GM10248 (cell line): ENCODE data around the gene BRINP2.

Experiments
- CTCF ChIA-PET: fragments of 300-600 bp; sonication (Branson Sonifier 250); formaldehyde crosslinking; extraction: SDS; loops from one replicate; lab custom pipeline; 2021; ENCODE audit warnings: antibody characterized with exemption; lab: Yijun Ruan, JAX
- POLR2A ChIA-PET: fragments of 350-650 bp; sonication (Branson Sonifier 250); formaldehyde crosslinking; extraction: SDS; loops from one replicate; lab custom pipeline; 2020; ENCODE audit warnings: antibody characterized with exemption; lab: Yijun Ruan, JAX
- DNase-seq: peaks from one replicate; pipeline ENCODE4 v3.0.0; 2012; ENCODE audit errors: extremely low spot score
- TF ChIP-seq, protein P1 (sequence below): IDR thresholded peaks from 2 replicates; pipeline ENCODE4 v1.5.1; 2012; ENCODE audit warnings: mild to moderate bottlenecking, low read depth; ENCODE audit errors: extremely low read depth, missing control alignments, control extremely low read depth

The BRINP2 gene

DNA sequence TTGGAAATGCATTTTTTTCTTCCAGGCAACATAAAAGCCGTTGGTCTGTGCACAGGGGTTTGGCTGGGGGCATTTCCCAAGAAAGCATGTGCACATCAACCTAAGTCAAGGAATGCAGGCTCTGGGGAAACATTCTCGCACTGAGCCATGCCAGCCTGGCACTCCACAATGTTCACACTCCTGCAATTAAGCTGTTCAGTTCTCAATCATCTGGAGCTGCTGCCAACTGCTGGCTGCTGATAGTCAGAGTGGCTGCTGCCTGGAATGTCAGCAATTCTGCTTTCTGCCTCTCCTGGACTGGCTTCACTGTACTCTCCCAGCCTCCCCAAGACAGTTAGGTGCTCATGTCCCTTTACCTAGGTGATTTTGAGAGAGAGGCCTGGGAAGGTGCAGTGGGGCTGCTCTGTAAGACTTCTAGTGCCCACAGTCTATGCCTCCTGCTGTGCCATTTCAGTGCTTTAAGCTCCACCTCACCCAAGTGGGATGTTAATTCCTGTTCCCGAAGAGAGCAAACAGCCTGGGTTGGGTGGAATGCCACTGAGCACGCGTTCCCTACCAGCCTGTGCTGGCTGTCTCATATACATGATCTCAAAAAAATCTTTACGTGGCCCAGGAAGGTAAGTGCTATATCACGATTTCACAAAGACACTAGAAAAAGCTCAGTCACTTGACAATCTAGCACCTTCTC lies 131.7 kb downstream of the BRINP2 start:
- CTCF ChIA-PET: no interaction called here
- POLR2A ChIA-PET: no interaction called here

DNA sequence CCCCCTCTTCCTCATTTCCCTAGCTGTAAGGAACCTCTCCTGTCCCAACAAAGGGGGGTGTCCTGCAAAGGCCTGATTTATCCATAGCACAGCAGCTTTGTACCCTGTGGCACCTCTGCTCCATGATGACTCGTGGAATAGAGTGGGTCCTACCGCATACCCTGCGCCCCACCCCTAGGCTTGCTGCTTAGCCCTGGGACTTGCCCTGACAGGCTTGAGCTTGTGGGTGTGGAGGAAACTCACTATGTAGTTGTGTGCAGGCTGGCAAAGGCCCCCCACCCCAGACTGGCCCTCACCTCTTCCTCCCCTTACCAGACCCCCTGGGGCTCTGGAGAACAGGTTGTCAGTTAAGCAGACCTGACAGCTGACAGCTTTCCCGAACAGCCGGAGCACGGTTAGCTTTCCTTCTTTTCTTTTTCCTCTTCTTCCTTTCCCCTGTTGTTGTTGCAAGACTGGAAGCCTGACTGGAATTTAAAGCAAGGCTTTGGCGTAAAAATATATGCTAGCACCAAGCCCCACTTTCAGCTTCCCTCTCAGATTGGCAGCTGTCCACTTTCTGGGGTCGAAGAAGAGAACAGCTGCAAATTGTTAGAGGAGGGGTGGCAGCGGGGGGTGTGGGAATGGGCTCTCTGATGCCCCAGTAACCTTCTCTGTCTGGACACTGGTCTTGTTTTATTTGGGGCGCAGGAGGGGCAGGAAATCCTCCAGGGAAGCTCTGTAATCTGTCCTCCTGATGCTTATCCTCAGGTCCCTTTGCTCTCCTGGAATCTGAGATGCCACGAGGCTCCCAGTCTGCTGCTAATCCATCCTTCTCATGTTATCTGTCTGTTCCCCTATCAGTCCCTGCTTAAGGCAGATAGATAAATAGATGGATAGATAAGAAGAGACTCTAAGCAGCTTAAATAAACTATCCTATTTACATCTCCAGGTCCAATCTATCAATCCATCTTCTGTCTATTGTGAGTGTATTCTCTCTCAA lies 134.6 kb downstream of the BRINP2 start:
- ChIA-PET CTCF (no interaction called here), POLR2A (no interaction called here)
- DNase-seq: no peak
- TF ChIP-seq, protein P1, sequence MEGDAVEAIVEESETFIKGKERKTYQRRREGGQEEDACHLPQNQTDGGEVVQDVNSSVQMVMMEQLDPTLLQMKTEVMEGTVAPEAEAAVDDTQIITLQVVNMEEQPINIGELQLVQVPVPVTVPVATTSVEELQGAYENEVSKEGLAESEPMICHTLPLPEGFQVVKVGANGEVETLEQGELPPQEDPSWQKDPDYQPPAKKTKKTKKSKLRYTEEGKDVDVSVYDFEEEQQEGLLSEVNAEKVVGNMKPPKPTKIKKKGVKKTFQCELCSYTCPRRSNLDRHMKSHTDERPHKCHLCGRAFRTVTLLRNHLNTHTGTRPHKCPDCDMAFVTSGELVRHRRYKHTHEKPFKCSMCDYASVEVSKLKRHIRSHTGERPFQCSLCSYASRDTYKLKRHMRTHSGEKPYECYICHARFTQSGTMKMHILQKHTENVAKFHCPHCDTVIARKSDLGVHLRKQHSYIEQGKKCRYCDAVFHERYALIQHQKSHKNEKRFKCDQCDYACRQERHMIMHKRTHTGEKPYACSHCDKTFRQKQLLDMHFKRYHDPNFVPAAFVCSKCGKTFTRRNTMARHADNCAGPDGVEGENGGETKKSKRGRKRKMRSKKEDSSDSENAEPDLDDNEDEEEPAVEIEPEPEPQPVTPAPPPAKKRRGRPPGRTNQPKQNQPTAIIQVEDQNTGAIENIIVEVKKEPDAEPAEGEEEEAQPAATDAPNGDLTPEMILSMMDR: no peak

More for the DNA sequence above, 131.7 kb downstream of the BRINP2 start:
- DNase-seq: no peak
- TF ChIP-seq, protein P1: no peak

DNA sequence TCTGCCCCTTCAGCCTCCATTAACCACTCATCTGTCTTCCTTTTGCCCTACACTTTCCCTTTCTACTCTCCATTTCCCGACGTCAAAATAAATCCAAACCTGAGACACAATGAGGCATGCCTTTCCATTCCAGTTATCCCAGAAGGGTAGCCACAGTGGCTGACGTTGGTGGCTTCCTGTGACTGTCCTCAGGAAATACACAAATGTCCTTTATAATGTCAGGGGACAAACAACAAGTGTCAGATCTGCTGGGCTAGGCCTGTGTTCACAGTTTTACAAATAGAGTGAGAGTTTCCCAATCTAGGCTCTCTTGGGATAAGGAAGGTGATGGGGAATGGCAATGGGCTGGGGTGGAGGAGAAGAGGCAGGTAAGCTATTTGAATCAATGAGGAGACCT lies 135.3 kb downstream of the BRINP2 start:
- ChIA-PET CTCF (no interaction called here), POLR2A (no interaction called here)
- no peak for DNase-seq
- TF ChIP-seq, protein P1: no peak

DNA sequence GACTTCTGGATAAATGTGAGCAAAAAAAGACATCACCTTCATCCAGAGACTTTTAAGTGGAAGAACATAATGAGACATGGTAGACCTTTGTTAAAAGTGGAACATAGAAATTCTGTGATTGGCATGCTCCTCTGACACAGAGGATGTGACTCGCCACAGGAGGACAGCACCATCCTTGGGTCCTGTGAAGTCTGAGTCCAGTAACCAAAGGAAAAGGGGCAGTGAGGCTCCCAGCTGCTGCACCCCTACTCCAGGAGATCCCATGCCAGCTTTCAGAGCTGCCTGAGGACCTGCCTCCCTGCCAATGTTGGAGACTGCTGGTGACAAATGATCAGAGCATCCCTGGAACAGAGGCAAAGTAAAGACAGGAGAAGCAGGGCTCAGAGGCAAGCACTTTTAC lies 136.2 kb downstream of the BRINP2 start:
- no peak for DNase-seq
- ChIA-PET POLR2A (no interaction called here), CTCF (no interaction called here)
- TF ChIP-seq, protein P1: no peak

DNA sequence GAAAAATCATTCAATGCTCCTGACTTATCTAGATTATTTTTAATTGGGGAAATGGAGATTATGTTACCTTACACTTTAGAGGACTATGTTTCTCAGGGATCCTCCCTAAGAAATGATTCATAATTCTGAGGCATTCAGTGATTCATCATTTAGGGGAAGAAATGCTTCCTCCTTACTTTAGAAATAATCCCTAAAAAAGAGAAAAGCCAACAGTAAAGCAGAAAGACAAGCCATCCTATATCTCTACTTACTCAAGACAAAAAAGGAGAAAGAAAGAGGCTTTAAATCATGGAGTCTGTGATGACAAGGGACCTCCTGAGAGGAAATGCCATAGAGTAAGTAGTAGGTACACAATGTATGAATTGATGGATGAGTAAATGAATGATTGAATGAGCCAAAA lies 137.0 kb downstream of the BRINP2 start:
- TF ChIP-seq, protein P1: no peak
- POLR2A ChIA-PET: no interaction called here

DNA sequence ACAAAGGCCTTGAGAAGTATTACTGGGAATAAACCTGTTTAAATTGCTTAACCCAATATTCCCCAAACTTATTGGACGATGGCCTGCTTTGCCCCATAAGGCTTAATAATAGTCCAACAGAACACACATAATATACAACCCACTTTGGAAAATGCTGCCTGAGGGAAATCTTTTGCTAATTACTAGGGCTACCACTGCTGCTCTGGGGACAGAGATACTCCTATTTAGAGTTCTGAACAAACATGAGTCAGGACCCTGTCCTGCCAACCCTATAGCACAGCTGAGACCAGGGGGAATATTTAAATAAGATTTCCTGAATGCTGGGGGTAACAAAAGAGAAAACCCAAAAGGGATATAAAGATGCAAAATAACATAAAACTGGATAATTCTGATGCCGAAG lies 139.1 kb downstream of the BRINP2 start:
- CTCF ChIA-PET: interaction anchor here (1.4 kb wide), 1 partner anchor 20 kb away, joined by 3 read pairs; no protein-coding TSS in a partner anchor
- TF ChIP-seq, protein P1: no peak
- DNase-seq: no peak
- POLR2A ChIA-PET: no interaction called here

More for the DNA sequence above, 137.0 kb downstream of the BRINP2 start:
- CTCF ChIA-PET: no interaction called here
- no peak for DNase-seq
